Mucosa of stomach (tissue), 1 donor: ENCODE data around the gene JAK1.

Experiments used
- H3K27me3 ChIP-seq: one replicate; pipeline ENCODE4 v1.7.0; 2013; ENCODE audit warnings: mild to moderate bottlenecking, low read length; ENCODE audit not compliant: control insufficient read depth, insufficient read depth
- H3K36me3 ChIP-seq: one replicate; pipeline ENCODE4 v1.7.0; 2013; ENCODE audit warnings: low read length; ENCODE audit not compliant: control insufficient read depth, insufficient read depth
- H3K4me1 ChIP-seq: one replicate; pipeline ENCODE4 v1.7.0; 2013; ENCODE audit warnings: mild to moderate bottlenecking, low read length; ENCODE audit not compliant: control insufficient read depth, insufficient read depth
- H3K4me3 ChIP-seq: one replicate; pipeline ENCODE4 v1.7.0; 2013; ENCODE audit warnings: low read length
- H3K9ac ChIP-seq: one replicate; pipeline ENCODE4 v1.7.0; 2013; ENCODE audit warnings: mild to moderate bottlenecking, low read length, moderate library complexity
- H3K9me3 ChIP-seq: one replicate; pipeline ENCODE4 v1.7.0; 2013; ENCODE audit warnings: mild to moderate bottlenecking, low read length, moderate library complexity; ENCODE audit not compliant: control insufficient read depth
- donor health status: Pancreatic carcinoma.

Gene JAK1

GRCh38 chr1:64892576-64893573 lies 73.5 kb downstream of the JAK1 start:
- peaks cover 30% of the 10 kb centered on the region for H3K4me1 ChIP-seq
- no peak overlapping the region for H3K4me3 ChIP-seq
- H3K9ac ChIP-seq = no peak overlapping the region
- H3K27me3 ChIP-seq = no peaks in the 10 kb centered on the region
- H3K36me3 ChIP-seq = no peaks in the 10 kb centered on the region
- no peaks in the 10 kb centered on the region for H3K9me3 ChIP-seq

- Histone ChIP-seq H3K36me3 (no peaks in the 10 kb centered on the region), H3K4me3 (no peak overlapping the region), H3K27me3 (no peaks in the 10 kb centered on the region), H3K4me1 (peaks cover 26% of the 10 kb centered on the region), H3K9me3 (no peaks in the 10 kb centered on the region), H3K9ac (no peak overlapping the region)
These were observed 74.9 kb downstream of the JAK1 start for GRCh38 chr1:64891448-64891825.

- peaks cover 23% of the 10 kb centered on the region for H3K4me1 ChIP-seq
- H3K9ac ChIP-seq = no peak overlapping the region
- H3K27me3 ChIP-seq = no peaks in the 10 kb centered on the region
- H3K9me3 ChIP-seq = no peaks in the 10 kb centered on the region
- H3K4me3 ChIP-seq = no peak overlapping the region
- no peaks in the 10 kb centered on the region for H3K36me3 ChIP-seq
These were observed 75.5 kb downstream of the JAK1 start for GRCh38 chr1:64890699-64891447.

- H3K36me3 ChIP-seq = no peaks in the 10 kb centered on the region
- H3K9me3 ChIP-seq = no peaks in the 10 kb centered on the region
- H3K9ac ChIP-seq = no peak overlapping the region
- peaks cover 7% of the 10 kb centered on the region for H3K4me1 ChIP-seq
- H3K4me3 ChIP-seq = no peak overlapping the region
- H3K27me3 ChIP-seq = no peaks in the 10 kb centered on the region
These were observed 78.6 kb downstream of the JAK1 start for GRCh38 chr1:64887689-64888217.

GRCh38 chr1:64886877-64887276 lies 79.5 kb downstream of the JAK1 start:
- Histone ChIP-seq H3K4me3 (no peak overlapping the region), H3K4me1 (peaks cover 7% of the 10 kb centered on the region), H3K9ac (no peak overlapping the region), H3K9me3 (no peaks in the 10 kb centered on the region), H3K36me3 (no peaks in the 10 kb centered on the region), H3K27me3 (no peaks in the 10 kb centered on the region)

- H3K9me3 ChIP-seq = no peaks in the 10 kb centered on the region
- no peaks in the 10 kb centered on the region for H3K36me3 ChIP-seq
- no peaks in the 10 kb centered on the region for H3K4me1 ChIP-seq
- H3K9ac ChIP-seq = no peak overlapping the region
- no peaks in the 10 kb centered on the region for H3K27me3 ChIP-seq
- H3K4me3 ChIP-seq = no peak overlapping the region
These were observed 80.7 kb downstream of the JAK1 start for GRCh38 chr1:64885648-64886047.

- no peaks in the 10 kb centered on the region for H3K9me3 ChIP-seq
- no peak overlapping the region for H3K9ac ChIP-seq
- H3K27me3 ChIP-seq = no peaks in the 10 kb centered on the region
- H3K4me3 ChIP-seq = no peak overlapping the region
- H3K36me3 ChIP-seq = no peaks in the 10 kb centered on the region
- H3K4me1 ChIP-seq = no peaks in the 10 kb centered on the region
These were observed 81.9 kb downstream of the JAK1 start for GRCh38 chr1:64884261-64885040.

- no peaks in the 10 kb centered on the region for H3K4me1 ChIP-seq
- H3K36me3 ChIP-seq = no peaks in the 10 kb centered on the region
- H3K9ac ChIP-seq = no peak overlapping the region
- H3K9me3 ChIP-seq = no peaks in the 10 kb centered on the region
- no peak overlapping the region for H3K4me3 ChIP-seq
- H3K27me3 ChIP-seq = no peaks in the 10 kb centered on the region
These were observed 83.6 kb downstream of the JAK1 start for GRCh38 chr1:64882574-64883255.

- Histone ChIP-seq H3K36me3 (no peaks in the 10 kb centered on the region), H3K4me3 (no peak overlapping the region), H3K27me3 (no peaks in the 10 kb centered on the region), H3K9me3 (no peaks in the 10 kb centered on the region), H3K9ac (no peak overlapping the region), H3K4me1 (no peaks in the 10 kb centered on the region)
These were observed 85.1 kb downstream of the JAK1 start for GRCh38 chr1:64881281-64881680.

GRCh38 chr1:64880449-64880848 lies 85.9 kb downstream of the JAK1 start:
- H3K27me3 ChIP-seq = no peaks in the 10 kb centered on the region
- H3K9ac ChIP-seq = no peak overlapping the region
- no peaks in the 10 kb centered on the region for H3K4me1 ChIP-seq
- no peak overlapping the region for H3K4me3 ChIP-seq
- H3K36me3 ChIP-seq = no peaks in the 10 kb centered on the region
- no peaks in the 10 kb centered on the region for H3K9me3 ChIP-seq

- no peaks in the 10 kb centered on the region for H3K9me3 ChIP-seq
- no peak overlapping the region for H3K9ac ChIP-seq
- H3K27me3 ChIP-seq = no peaks in the 10 kb centered on the region
- H3K36me3 ChIP-seq = no peaks in the 10 kb centered on the region
- H3K4me1 ChIP-seq = no peaks in the 10 kb centered on the region
- H3K4me3 ChIP-seq = no peak overlapping the region
These were observed 87.3 kb downstream of the JAK1 start for GRCh38 chr1:64878931-64879611.
